Breast epithelium (tissue), 4 donors: ENCODE data around the gene ALB. TPM values are rescaled to one million over a fixed set of nuclear protein-coding genes. Genes with fewer than 3 reads are reported as not detected.

ENCODE experiments used
- DNase-seq, 2 donors: peaks; one replicate each; pipeline ENCODE4 v3.0.0-alpha.2; 2019; ENCODE audit warnings: low spot score in 2 of 2
- H3K27ac ChIP-seq, 2 donors: fragments of 200-600 bp; sonication (generic) in 1 of 2; one replicate each; pipeline ENCODE4 v1.5.1; 2016 to 2019; ENCODE audit warnings: mild to moderate bottlenecking in 1 of 2
- H3K27me3 ChIP-seq, 2 donors: fragments of 200-600 bp; sonication (generic) in 1 of 2; one replicate each; pipeline versions ENCODE4 v1.5.1 to v1.6.0; 2017 to 2019; ENCODE audit warnings: control low read depth in 1 of 2, mild to moderate bottlenecking in 1 of 2
- H3K36me3 ChIP-seq: fragments of 200-600 bp; one replicate; pipeline ENCODE4 v1.5.1; 2019
- H3K4me1 ChIP-seq, 2 donors: fragments of 200-600 bp; sonication (generic); one replicate each; pipeline ENCODE4 v1.5.1; 2016 to 2019; ENCODE audit warnings: control low read depth in 1 of 2
- H3K4me3 ChIP-seq, 3 donors: fragments of 200-600 bp; sonication (generic); 1 replicate in 2 of 3; 2 replicates in 1 of 3; pipeline ENCODE4 v1.5.1; 2016 to 2019; ENCODE audit warnings: mild to moderate bottlenecking in 3 of 3, moderate library complexity in 2 of 3
- H3K9me3 ChIP-seq, 2 donors: fragments of 200-600 bp; sonication (generic) in 1 of 2; one replicate each; pipeline ENCODE4 v1.5.1; 2016 to 2019; ENCODE audit warnings: control low read depth in 1 of 2
- CTCF ChIP-seq, 3 donors: fragments of 450-650 bp; IDR thresholded peaks; one replicate each; pipeline ENCODE4 v1.5.1; 2016 to 2017; ENCODE audit warnings: antibody characterized with exemption in 3 of 3, mild to moderate bottlenecking in 3 of 3, moderate library complexity in 3 of 3
- POLR2A ChIP-seq: fragments of 450-650 bp; IDR thresholded peaks from one replicate; pipeline ENCODE4 v1.6.1; 2016; ENCODE audit warnings: antibody characterized with exemption, mild to moderate bottlenecking, moderate library complexity
- POLR2AphosphoS5 ChIP-seq, 3 donors: sonication (generic); formaldehyde crosslinking; IDR thresholded peaks; one replicate each; pipeline ENCODE4 v1.6.1; 2017; ENCODE audit warnings: antibody characterized with exemption in 3 of 3
- intact Hi-C: fragments of 100-400 bp; cut with DNase I; formaldehyde crosslinking; loops from one replicate; pipeline ENCODE4 v1.15.1; 2023; ENCODE audit warnings: low total_unique reads
- total RNA-seq, 3 donors: library from RNA; depleted of rRNA; stranded (reverse); fragments of >200 nt; gene quantifications; one replicate each; pipeline ENCODE4 v1.1.0, GENCODE V29; 2016

ALB gene
- total RNA-seq, 3 donors from 2014 or later = 0.66 to 9.1 TPM; not detected in 1

DNA sequence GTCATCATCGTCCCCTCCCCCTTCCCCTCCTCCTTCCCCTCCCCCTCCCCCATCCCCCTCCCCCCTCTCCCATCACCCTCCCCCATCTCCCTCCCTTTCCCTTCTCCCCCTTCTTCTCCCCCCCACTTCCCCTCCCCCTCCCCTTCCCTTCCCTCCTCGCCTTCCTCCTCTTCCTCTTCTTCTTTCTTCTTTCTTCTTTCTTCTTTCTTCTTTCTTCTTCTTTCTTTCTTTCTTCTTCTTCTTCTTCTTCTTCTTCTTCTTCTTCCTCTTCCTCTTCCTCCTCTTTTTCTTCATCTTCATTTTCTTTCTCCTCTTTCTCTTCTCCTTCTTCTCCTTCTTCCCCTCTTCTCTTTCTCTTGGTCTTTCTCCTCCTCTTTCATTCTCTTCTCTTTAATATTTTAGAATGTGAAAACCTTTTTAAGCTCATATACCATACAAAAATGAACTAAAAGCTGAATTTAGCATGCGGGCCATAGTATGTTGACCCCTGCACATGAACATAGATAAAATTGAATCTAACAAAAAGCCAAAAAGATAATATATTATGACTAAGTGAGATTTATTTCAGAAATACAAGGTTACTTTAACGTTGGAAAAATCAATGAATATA lies 56.9 kb downstream of the ALB start:
- intact Hi-C loops = no loop called here
- H3K9me3 ChIP-seq = no peaks in the 10 kb centered on the region
- no peak overlapping the region for H3K4me3 ChIP-seq
- H3K36me3 ChIP-seq = no peaks in the 10 kb centered on the region
- H3K4me1 ChIP-seq = no peaks in the 10 kb centered on the region
- no peak for DNase-seq
- TF ChIP-seq POLR2AphosphoS5 (IDR thresholded peaks at IDR 0.05) = no peak
- no peak for TF ChIP-seq CTCF (IDR thresholded peaks at IDR 0.05)
- TF ChIP-seq POLR2A = no peak
- H3K27ac ChIP-seq = no peak overlapping the region
- H3K27me3 ChIP-seq = no peaks in the 10 kb centered on the region

DNA sequence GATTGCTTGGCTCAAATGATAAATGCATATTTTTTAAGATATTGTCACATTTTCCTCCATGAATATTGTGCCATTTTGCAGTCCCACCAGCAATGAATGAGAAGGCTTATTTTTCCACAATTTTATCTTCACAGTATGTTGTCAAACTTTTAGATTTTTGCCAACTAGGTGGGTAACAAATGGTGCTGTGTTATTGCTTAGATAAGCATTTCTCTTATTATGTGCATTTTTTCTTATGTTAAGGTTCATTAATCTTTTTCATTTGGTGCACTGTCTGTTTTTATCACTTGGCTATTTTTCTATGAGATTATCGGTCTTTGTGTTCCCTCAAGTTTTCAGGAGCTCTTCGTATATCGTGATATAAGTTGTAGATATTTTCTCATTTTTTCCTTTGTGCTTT lies 64.1 kb downstream of the ALB start:
- no peak for DNase-seq
- TF ChIP-seq POLR2AphosphoS5 (IDR thresholded peaks at IDR 0.05) (no peak), POLR2A (no peak), CTCF (IDR thresholded peaks at IDR 0.05) (no peak)
- no peaks in the 10 kb centered on the region for H3K4me1 ChIP-seq
- H3K27me3 ChIP-seq = no peaks in the 10 kb centered on the region
- H3K9me3 ChIP-seq = peaks cover 0 to 8% of the 10 kb centered on the region in 2 donors
- H3K4me3 ChIP-seq = no peak overlapping the region
- H3K27ac ChIP-seq = no peak overlapping the region
- no peaks in the 10 kb centered on the region for H3K36me3 ChIP-seq
- intact Hi-C loops = no loop called here

GRCh38 chr4:73470728-73471127 lies 66.6 kb downstream of the ALB start:
- Histone ChIP-seq H3K4me1 (no peaks in the 10 kb centered on the region), H3K27ac (no peak overlapping the region), H3K36me3 (no peaks in the 10 kb centered on the region), H3K4me3 (no peak overlapping the region), H3K27me3 (no peaks in the 10 kb centered on the region), H3K9me3 (peaks cover 7 to 18% of the 10 kb centered on the region in 2 donors)
- DNase-seq = no peak
- intact Hi-C loops = no loop called here
- TF ChIP-seq POLR2AphosphoS5 (IDR thresholded peaks at IDR 0.05) = no peak
- TF ChIP-seq CTCF (IDR thresholded peaks at IDR 0.05) = no peak
- TF ChIP-seq POLR2A = no peak

Other genes with a start within 250 kb of the ALB start
- gene ANKRD17, start 145.5 kb upstream of the ALB start, total RNA-seq = 10 to 100 TPM; 53.0 to 81.4 (median 69.2) TPM
- gene AFP, start 31.9 kb downstream of the ALB start, total RNA-seq = 1 to 10 TPM in 1 of 3 donors, not detected in 2; 3.2 TPM
- not detected for gene AFM, start 77.5 kb downstream of the ALB start, total RNA-seq
- 10 to 100 TPM in 1 of 3 donors, 1 to 10 TPM in 1, not detected in 1; 4.6 to 11.7 TPM for gene RASSF6, start 216.1 kb downstream of the ALB start, total RNA-seq